Measurements from ENCODE around the gene CYTIP.

Gene CYTIP

DNA sequence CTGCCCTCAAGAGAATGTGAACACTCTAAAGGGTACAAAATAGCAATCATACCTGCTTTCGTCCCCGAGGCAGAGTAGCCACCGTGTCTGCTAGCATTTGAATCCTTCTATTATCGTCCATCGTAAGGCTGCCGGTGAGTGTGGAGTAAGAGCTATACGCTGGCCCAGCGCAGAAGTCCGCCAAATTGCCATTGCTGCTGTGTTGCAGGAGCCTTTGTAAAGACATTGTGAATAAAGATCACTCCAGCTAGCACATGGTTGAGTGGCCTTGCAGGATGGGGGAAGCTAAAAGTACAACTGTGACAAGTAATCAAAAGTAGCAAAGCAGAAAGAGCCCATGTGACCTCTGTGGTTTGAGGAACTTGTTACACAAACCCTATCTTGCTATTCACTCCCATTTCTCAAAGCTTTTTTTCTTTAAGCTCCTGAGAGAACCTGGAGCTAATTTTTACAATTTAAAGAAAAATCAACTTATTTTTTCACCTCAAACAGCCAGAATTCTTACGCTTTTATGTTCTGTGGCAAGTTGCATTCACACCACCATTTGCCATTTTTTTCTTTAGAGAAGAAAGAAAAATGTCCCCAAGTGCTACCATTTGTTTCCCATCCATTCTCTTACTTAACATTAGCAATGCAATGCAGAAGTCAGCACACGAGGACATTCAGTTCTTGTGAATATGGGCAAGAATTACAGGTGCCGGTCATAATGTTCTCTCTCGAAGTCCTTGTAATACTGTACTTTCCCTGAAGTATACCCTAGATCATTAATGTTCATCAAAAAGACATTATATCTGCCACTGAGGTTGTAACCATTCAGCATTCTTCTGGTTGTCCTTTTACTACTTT lies at the start of gene CYTIP:
CYTIP (minus strand) TSS at position 295 of the 846 bp plus-strand sequence; CDS start at position 226, 69 bp downstream.
- no peak for DNase-seq

- DNase-seq, result peak; percentile 10
These were observed 48.4 kb upstream of the CYTIP start for GRCh38 chr2:157492189-157492773.

DNA sequence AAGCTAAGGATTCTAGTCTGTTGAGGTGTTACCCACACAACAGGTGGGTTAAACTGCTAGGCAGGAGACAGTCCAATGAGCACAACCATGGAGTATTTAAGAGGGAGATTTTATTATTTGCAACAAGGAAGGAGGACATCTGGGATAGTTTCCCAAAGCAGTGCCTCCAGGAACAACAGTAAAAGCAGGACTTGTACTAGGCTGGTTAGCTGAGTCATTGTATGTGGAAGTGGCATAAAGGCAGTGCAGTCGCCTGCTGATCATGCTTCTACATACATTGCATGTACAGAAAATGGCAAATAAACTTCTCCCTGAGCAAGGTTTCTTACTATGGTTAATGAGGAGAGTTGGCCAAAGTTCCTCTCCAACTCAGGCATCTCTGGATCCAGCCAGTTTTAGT lies 46.1 kb upstream of the CYTIP start:
- DNase-seq, result no peak

DNA sequence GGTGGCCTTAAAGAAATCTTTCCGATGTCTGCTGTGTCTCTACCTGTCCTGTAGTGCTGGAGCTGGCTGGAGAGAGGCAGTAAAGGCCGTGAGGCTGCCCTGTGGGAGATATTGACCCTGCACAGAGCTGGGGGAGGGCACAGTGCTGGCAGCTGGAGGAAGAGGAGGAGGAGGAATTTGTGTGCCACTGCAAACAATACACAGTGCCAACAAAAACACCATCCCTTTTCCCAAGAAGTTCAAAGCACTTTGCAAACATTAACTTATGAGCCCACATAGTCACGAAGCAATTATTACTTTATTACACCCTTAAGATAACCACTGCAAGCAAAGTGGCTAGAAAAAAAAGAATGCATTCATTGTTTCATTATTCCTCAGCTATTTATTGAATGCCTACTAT lies 45.0 kb upstream of the CYTIP start:
- DNase-seq, result no peak

DNA sequence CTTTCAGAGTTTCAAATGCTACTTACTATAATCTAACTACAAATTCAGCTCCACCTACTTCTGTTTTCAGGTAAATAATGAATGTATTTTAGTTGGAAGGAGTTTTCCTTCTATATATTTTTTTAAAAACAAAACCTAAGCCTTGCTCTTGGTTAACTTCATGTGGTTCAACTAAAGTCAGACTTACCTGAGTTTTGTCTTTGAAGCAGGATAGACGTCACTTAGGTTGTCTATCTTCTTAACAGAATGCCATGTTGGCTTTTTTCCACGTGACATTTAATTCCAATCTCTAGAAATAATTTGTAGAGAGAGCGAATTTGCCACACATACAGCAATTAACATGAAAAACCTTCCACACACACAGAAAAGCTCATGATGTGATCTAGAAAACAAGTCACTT lies 43.9 kb upstream of the CYTIP start:
- no peak for DNase-seq

- DNase-seq, result no peak
These were observed 43.4 kb upstream of the CYTIP start for GRCh38 chr2:157487271-157487610.

GRCh38 chr2:157486596-157487270 lies 42.8 kb upstream of the CYTIP start:
- no peak for DNase-seq

GRCh38 chr2:157480182-157480961 lies 36.5 kb upstream of the CYTIP start:
- DNase-seq, result no peak

DNA sequence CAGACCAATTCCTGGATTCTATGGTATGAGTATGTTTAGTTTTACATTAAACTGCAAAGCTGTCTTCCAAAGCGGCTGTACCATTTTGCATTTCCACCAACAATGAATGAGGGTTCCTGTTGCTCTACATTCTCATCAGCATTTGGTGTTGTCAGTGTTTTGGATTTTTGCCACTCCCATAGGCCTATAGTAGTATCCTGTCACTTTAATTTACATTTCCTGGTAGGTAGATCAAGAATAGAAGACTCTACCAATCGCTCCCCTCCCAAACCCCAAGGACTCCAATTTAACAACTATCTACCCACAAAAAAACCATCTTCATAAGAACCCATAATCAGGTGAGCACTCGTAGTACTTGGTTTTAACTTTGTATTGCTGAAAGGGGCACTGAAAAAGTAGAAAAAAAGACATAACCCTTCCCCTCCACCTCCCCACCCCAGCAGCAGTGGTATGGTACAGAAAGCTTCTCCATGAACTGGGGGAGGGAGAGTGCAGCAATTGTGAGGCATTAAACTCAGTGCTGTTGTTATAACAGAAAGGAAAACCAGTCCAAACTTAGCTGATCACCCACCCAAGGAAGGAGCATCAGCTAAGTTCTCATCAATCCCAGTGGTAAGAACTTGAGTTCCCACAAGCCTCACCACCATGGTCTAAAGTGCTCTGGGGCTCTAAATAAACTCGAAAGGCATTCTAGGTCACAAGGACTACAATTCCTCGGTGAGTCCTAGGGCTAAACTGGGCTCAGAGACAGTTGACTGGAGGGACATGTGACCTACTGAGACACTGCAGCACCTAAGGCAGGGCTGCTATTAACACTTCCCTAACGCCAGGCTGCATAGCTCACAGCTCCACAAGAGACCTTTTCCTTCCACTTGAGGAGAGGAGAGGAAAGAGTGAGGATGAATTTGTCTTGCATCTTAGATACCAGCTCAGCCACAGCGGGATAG lies 35.5 kb upstream of the CYTIP start:
- no peak for DNase-seq

- DNase-seq, result no peak
These were observed 34.0 kb upstream of the CYTIP start for GRCh38 chr2:157477919-157478318.

GRCh38 chr2:157476953-157477709 lies 33.2 kb upstream of the CYTIP start:
- no peak for DNase-seq

- DNase-seq, result no peak
These were observed 32.0 kb upstream of the CYTIP start for GRCh38 chr2:157475722-157476390.

DNA sequence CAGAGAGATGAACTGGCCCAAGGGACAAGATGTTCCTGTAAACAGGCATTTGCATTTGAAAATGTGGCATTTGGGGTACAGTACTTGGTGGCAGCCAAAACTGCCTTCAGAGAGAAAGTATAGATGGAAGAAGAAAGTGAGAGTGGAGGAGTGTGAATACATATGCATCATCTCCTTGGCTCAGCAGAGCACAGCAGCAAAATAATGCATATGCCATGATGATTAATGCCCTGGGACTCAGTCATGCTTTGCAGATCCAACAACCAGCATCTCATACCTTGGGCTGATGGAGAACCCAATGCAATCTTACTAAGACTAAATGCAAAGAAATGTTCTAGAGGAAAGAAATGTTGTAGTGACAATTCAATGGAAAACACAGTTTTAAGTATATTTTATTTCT lies 29.7 kb upstream of the CYTIP start:
- no peak for DNase-seq

DNA sequence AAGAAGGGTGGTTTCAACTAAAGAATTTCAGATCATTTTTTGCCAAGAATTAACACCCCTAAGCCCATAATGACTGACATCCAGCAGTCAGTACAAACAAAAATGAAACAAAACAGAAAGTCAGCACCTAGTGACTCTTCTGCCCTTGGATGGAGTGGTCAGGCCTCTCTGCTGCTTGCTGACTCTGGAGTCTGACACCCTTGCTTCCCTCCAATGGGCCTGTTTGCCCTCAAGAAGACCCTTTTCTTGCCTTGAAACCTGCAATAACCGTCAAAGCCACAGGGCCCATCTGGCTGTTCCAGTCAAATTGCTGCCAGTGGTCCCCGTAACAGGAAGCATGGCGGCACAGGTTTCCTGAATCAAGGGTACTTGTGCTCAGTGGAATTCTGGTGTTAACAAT lies 27.2 kb upstream of the CYTIP start:
- DNase-seq, result no peak

DNA sequence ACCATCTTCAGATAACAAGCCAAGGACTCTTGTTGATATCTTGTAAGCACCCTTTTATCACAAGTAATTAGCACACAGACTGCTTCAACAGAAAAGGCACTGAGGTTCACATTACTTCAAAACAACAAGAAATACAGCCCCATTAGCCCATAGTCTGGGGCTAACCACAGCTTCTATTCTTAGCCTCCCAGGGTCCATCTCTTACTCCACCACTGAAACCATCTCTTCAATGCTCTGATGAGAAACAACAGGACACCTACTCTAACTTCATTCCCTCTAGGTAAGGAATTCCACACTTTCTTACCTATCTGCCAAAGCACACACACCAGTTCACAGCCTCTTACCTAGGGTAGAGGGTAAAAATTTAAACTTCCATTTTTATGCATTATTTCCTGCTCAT lies 26.4 kb upstream of the CYTIP start:
- no peak for DNase-seq

- no peak for DNase-seq
These were observed 25.8 kb upstream of the CYTIP start for GRCh38 chr2:157469726-157470125.

GRCh38 chr2:157468931-157469708 lies 25.2 kb upstream of the CYTIP start:
- DNase-seq, result no peak

DNA sequence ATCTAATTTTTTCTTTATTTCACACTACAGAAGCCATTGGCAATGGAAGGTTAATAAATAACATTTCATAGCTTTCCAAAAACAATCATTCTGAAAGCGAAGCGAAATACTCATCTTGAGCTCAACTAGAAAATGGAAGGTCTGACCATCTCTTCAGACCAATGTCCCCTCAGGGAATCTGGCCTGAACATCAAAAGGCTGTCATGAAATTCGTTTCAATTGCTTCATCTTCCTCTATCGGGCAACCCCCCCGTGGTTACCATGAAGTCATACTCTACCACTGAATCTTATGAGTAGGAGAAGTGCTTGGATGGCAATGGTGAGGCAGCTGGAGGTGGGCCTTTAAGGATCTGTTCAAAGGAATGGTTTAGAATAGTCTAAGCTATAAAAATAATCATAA lies 22.9 kb upstream of the CYTIP start:
- DNase-seq, result no peak

GRCh38 chr2:157465554-157465953 lies 21.7 kb upstream of the CYTIP start:
- DNase-seq, result no peak

DNA sequence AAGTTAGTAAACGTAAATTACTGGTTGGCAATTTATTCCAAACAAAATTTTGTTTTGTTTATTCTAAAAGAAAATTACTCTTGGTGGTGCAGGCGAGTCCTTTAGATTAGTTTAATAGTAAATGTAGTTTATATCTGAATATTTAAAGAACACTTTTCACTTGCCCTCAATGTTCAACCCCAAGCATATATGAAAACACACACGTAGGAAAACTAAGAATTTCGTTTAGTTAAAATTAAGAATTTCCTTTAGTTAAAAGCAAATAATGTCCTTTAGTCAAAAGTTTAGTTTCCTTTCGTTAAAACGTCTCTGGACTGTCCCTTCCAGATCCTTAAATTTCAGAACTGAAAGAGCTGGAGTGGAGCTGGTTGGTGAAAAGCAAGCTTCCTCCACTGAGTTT lies 19.1 kb upstream of the CYTIP start:
- DNase-seq, result no peak
